AG04450 (cell line): Measurements from ENCODE around the gene DMD. TPM values are rescaled to one million over a fixed set of nuclear protein-coding genes. Genes with fewer than 3 reads are reported as not detected.
"Not testable (repeated sequence)": the region's sequence is repeated elsewhere in the genome, so short reads cannot be mapped to it uniquely, and the experiment has no call there.

Experiments used
- CTCF ChIA-PET: fragments of 300-600, 350-600 bp; formaldehyde crosslinking; extraction: SDS; loops from one replicate; lab custom pipeline; 2022; ENCODE audit warnings: antibody characterized with exemption, inconsistent platforms; lab: Charles Lee
- POLR2A ChIA-PET: fragments of 350-600 bp; formaldehyde crosslinking; extraction: SDS; loops from one replicate; lab custom pipeline; 2021; ENCODE audit warnings: antibody characterized with exemption, inconsistent platforms; lab: Yijun Ruan, JAX
- DNase-seq: peaks from one replicate; pipeline ENCODE4 v3.0.0-alpha.2; 2011; ENCODE audit warnings: low read depth, low spot score
- H3K27ac ChIP-seq: one replicate; pipeline ENCODE4 v1.5.1; 2012; ENCODE audit warnings: low read depth, low read length, control low read depth
- H3K27me3 ChIP-seq: one replicate; pipeline ENCODE4 v1.6.0; 2012; ENCODE audit warnings: low read length; ENCODE audit not compliant: control insufficient read depth, insufficient read depth
- H3K4me3 ChIP-seq: 2 replicates; pipeline ENCODE4 v1.5.1; 2011; ENCODE audit warnings: mild to moderate bottlenecking, low read depth, low read length, control low read depth
- H3K9me3 ChIP-seq: 2 replicates; pipeline ENCODE4 v1.5.1; 2012; ENCODE audit warnings: low read length; ENCODE audit not compliant: control insufficient read depth, insufficient read depth
- polyA plus RNA-seq: library from polyadenylated mRNA; depleted of rRNA; stranded (reverse); fragments of >200 nt; gene quantifications from 2 replicates; pipeline ENCODE4 v1.2.3, GENCODE V29; 2011
- TF ChIP-seq, protein P1 (sequence below): IDR thresholded peaks from 2 replicates; pipeline ENCODE4 v1.5.1; 2011; ENCODE audit warnings: low read depth, low read length, control low read depth, inconsistent platforms

Gene DMD
- polyA plus RNA-seq, 1 experiment, result 7.6 TPM

DNA sequence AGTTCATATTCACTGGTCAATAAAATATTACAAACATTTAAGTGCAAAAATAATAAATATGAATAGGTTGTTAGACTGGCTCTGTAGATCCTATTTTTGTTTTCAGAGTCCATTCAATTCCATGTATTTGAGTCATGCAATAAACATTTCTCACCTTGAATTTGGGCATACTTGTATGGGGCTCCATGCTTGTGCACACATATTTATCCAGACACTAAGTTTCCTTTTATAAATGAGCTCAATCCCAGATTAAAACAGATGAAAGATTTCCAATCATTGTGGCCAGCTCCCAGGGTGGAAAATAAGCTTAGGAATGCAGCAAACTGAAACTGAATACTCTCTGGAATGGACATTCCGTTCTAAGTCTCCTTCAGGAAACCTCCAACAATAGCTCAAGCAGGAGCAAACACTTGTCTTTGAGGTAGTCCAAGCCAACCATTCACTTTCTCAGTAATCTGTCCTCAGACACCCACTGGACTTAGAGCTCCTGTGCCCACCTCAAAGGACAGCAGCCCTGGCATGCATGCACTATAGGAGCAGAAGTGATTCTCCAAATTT lies 16.4 kb downstream of the DMD start:
- Histone ChIP-seq H3K4me3 (peak overlapping the region; percentile 35; the same call in 1 of the 2 replicates), H3K9me3 (no peaks in the 10 kb centered on the region), H3K27ac (no peak overlapping the region), H3K27me3 (no peaks in the 10 kb centered on the region)
- POLR2A ChIA-PET, result interaction anchor here (1.7 kb wide), 1 partner anchor 10 kb away, joined by 5 read pairs; no protein-coding TSS in a partner anchor
- no peak for DNase-seq
- CTCF ChIA-PET, result no interaction called here
- TF ChIP-seq, protein P1, sequence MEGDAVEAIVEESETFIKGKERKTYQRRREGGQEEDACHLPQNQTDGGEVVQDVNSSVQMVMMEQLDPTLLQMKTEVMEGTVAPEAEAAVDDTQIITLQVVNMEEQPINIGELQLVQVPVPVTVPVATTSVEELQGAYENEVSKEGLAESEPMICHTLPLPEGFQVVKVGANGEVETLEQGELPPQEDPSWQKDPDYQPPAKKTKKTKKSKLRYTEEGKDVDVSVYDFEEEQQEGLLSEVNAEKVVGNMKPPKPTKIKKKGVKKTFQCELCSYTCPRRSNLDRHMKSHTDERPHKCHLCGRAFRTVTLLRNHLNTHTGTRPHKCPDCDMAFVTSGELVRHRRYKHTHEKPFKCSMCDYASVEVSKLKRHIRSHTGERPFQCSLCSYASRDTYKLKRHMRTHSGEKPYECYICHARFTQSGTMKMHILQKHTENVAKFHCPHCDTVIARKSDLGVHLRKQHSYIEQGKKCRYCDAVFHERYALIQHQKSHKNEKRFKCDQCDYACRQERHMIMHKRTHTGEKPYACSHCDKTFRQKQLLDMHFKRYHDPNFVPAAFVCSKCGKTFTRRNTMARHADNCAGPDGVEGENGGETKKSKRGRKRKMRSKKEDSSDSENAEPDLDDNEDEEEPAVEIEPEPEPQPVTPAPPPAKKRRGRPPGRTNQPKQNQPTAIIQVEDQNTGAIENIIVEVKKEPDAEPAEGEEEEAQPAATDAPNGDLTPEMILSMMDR, result no peak

DNA sequence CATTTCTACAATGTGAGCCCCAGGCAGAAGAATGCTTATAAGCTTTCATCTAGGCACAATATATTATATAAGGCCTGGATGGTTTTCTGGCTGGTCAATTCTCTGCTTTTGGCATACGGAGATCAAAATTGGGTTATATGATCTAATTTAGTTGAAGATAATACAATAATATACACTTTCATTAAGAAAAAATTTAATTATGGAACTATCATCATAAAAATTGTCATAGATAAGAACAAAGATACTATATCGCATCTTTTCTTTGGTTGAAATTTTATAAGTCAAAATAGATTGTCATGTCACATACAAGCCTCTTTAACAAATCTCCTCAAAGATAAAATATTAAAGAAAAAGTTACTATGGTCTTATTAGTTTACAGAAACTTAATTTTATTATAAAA lies 17.1 kb downstream of the DMD start:
- Histone ChIP-seq H3K27ac (no peak overlapping the region), H3K9me3 (no peaks in the 10 kb centered on the region), H3K27me3 (no peaks in the 10 kb centered on the region), H3K4me3 (no peak overlapping the region)
- CTCF ChIA-PET, result no interaction called here
- no peak for DNase-seq
- TF ChIP-seq, protein P1, result no peak
- POLR2A ChIA-PET, result interaction anchor here (1.7 kb wide), 1 partner anchor 11 kb away, joined by 5 read pairs; no protein-coding TSS in a partner anchor

DNA sequence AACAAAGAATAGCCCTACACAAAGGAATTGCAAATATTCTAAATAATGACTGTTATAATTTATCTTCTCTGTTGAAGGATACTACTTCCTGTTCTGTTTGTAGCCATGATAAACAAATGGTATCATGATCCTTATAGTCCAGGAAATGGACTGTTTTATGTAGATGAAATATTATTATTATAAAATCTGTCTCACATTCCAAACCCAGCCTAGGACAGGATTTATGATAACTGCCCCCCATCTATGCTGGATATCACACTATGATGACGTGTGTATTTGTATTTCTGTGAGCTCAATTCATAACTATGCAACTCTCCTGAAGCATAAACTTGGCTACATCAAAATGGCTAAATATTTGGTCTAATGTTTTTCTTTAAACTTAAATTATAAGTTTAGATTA lies 21.3 kb downstream of the DMD start:
- H3K9me3 ChIP-seq, result no peaks in the 10 kb centered on the region
- no peak for DNase-seq
- CTCF ChIA-PET, result no interaction called here
- H3K27me3 ChIP-seq, result no peaks in the 10 kb centered on the region
- no peak overlapping the region for H3K4me3 ChIP-seq
- no peak overlapping the region for H3K27ac ChIP-seq
- TF ChIP-seq, protein P1, result no peak
- POLR2A ChIA-PET, result no interaction called here

DNA sequence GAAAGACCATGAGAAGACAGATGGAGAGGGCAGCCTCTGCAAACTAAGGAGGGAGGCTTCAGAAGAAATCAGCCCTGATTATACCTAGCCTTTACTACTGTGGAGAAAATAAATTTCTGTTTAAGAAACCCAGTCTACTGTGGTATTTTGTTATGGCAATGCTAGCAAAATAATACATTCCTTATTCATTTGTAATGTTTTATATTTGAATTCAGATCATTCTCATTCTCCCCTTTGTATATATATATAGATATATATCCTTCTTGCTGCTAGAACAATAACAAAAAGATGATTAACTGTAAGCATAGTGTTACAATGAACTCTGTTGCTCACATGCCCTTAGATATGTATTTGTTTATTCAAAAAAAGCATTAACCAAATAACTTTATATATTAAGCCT lies 22.5 kb downstream of the DMD start:
- DNase-seq, result no peak
- Histone ChIP-seq H3K9me3 (no peaks in the 10 kb centered on the region), H3K4me3 (no peak overlapping the region), H3K27me3 (no peaks in the 10 kb centered on the region), H3K27ac (no peak overlapping the region)
- TF ChIP-seq, protein P1, result no peak
- ChIA-PET CTCF (no interaction called here), POLR2A (no interaction called here)

DNA sequence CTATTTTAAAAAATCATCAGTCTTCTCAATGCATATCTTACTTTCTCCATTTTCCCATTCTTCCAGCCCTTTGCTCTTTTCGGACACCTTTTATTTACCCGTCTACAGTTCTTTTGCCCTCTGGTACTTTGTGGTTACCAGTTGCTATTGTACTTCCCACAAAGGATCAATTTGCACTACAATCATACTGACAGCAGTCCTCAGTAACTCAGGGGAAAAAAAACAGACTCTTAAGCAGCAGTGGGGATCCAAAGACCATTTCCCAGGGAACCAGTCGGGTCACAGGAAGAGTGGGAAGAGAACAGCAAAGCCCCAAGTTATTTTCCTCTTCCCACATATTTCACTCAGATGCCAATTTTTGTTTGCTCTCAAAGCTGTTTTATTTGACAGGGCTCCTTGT lies 23.1 kb downstream of the DMD start:
- Histone ChIP-seq H3K27me3 (no peaks in the 10 kb centered on the region), H3K27ac (no peak overlapping the region), H3K9me3 (no peaks in the 10 kb centered on the region), H3K4me3 (no peak overlapping the region)
- CTCF ChIA-PET, result no interaction called here
- TF ChIP-seq, protein P1, result no peak
- POLR2A ChIA-PET, result no interaction called here
- DNase-seq, result no peak

DNA sequence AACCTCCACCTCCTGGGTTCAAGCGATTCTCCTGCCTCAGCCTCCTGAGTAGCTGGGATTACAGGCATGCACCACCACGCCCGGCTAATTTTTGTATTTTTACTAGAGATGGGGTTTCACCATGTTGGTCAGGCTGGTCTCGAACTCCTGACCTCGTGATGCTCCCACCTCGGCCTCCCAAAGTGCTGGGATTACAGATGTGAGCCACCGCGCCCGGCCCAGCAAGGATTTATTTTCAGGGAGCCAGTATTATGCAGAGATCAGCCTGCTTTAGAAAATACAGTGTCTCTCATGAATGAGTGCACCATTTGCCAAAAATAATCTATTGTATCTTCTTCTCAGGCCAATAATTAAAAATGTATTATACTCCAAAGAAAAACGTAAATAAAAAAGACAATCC lies 26.5 kb downstream of the DMD start:
- DNase-seq, H3K27me3 ChIP-seq, CTCF ChIA-PET, H3K27ac ChIP-seq, POLR2A ChIA-PET, H3K9me3 ChIP-seq, H3K4me3 ChIP-seq: not testable (repeated sequence)
